ENCODE data around the gene NEAT1.

NEAT1 gene

DNA sequence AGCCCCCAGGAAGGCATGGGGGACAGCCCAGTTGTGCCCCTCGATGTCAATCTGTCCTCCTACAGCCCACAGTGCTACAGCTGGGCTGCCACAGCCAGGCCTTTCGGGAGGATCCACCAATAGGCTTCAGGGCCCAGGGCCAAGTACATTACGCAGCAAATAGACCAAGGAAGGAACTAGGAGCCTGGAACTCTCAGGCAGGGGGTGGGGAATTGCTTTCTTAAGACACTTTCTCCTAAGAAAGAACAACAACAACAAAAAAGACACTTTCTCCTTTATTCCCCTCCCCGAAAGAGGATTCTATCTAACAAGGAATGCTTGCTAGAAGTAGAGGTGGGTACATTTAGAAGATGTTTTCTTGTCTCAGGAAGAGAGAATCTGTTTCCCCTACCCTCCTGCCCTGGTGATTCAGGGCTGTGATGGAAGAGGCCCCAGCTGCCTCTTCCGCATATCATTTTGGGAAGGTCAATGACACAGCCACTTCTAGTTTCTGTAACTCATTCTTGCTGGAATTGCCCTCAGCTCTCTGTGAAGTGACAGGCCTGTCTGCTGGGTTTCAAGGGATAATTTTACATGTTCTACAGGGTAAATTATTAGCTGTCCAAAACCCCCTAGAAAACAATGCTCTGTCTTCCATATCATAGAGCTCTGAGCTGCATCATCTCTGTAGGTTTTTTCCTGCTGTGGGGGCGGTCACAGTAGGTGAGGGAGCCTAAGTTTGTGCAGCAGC is 70.2 kb downstream of the NEAT1 start:
- DNase-seq (ENCODE audit: low read depth): peak; percentile 63
- H3K4me3 ChIP-seq (ENCODE audit: low read depth, low read length): no peak overlapping the region
- TF ChIP-seq, protein P1, sequence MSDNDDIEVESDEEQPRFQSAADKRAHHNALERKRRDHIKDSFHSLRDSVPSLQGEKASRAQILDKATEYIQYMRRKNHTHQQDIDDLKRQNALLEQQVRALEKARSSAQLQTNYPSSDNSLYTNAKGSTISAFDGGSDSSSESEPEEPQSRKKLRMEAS (IDR thresholded peaks at IDR 0.05; ENCODE audit: low read depth, low read length): no peak
- no peak for TF ChIP-seq MYC (IDR thresholded peaks at IDR 0.05; ENCODE audit: low read depth, low read length)

DNA sequence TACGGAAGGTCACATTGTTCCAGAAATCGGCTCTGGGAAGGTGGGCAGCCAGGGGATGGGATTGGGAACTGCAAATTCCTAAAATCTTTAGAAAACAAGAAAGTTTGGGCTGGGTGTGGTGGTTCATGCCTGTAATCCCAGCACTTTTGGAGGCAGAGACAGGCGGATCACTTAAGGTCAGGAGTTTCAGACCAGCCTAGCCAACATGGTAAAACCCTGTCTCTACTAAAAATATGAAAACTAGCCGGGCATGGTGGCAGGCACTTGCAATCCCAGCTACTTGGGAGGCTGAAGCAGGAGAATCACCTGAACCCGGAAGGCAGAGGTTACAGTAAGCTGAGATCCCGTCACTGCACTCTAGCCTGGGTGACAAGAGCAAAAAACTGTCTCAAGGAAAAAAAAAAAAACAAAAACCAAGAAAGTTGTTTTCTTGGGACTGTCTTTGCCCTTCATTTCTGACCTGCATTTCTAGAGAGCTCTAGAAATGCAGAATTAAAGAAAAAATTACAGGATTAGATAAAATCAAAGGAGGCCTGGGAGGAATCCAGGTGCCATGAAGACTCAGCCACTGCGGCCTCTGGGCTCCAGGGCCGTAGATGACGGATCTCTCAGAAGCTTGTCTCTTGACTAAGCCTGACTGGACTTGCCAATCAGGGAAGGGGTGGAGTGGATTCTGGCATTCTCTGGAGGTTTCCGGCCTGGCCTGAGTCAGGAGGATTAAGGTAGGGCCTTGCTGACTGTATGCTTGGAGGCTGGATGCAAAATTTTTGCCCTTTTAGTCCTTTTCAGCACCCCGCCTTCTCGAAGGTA is 71.0 kb downstream of the NEAT1 start:
- DNase-seq (ENCODE audit: low read depth): peak; percentile 7
- TF ChIP-seq, protein P1 (IDR thresholded peaks at IDR 0.05; ENCODE audit: low read depth, low read length): no peak
- TF ChIP-seq POLR2A (IDR thresholded peaks at IDR 0.05; ENCODE audit: extremely low read depth, insufficient read length) (no peak), MYC (IDR thresholded peaks at IDR 0.05; ENCODE audit: low read depth, low read length) (no peak)
- TF ChIP-seq, protein P2, sequence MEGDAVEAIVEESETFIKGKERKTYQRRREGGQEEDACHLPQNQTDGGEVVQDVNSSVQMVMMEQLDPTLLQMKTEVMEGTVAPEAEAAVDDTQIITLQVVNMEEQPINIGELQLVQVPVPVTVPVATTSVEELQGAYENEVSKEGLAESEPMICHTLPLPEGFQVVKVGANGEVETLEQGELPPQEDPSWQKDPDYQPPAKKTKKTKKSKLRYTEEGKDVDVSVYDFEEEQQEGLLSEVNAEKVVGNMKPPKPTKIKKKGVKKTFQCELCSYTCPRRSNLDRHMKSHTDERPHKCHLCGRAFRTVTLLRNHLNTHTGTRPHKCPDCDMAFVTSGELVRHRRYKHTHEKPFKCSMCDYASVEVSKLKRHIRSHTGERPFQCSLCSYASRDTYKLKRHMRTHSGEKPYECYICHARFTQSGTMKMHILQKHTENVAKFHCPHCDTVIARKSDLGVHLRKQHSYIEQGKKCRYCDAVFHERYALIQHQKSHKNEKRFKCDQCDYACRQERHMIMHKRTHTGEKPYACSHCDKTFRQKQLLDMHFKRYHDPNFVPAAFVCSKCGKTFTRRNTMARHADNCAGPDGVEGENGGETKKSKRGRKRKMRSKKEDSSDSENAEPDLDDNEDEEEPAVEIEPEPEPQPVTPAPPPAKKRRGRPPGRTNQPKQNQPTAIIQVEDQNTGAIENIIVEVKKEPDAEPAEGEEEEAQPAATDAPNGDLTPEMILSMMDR (IDR thresholded peaks at IDR 0.05; ENCODE audit: low read depth, low read length): no peak
- no peak overlapping the region for H3K4me3 ChIP-seq (ENCODE audit: low read depth, low read length)

Data from NB4 (cell line).